ENCODE results near the gene PRELID3B.
A peak's percentile ranks its signal among the peaks of the same experiment; 100 is the strongest.

- peak in 3 of 4 donors; percentile 52 to 87 (median 73) for TF ChIP-seq POLR2A (IDR thresholded peaks at IDR 0.05)
- TF ChIP-seq CTCF (IDR thresholded peaks at IDR 0.05) = no peak
- TF ChIP-seq EP300 (IDR thresholded peaks at IDR 0.05) = no peak
These were observed 35.5 kb downstream of the PRELID3B start, which contains the start of gene CTSZ for GRCh38 chr20:59006864-59007664.

All from upper lobe of left lung (tissue), 4 donors.